GM23338 (cell line): ENCODE measurements around the gene TMBIM6. TPM values are rescaled to one million over a fixed set of nuclear protein-coding genes. Genes with fewer than 3 reads are reported as not detected.

Experiments
- CTCF ChIP-seq, 2 experiments: fragments of 200-600 bp in 1 of 2; sonication (generic) in 1 of 2; conservative IDR thresholded peaks; 2 replicates each; pipeline versions ENCODE4 v1.5.1 to v1.6.1; 2016 to 2017; ENCODE audit warnings: antibody characterized with exemption in 2 of 2, low read depth in 2 of 2, mild to moderate bottlenecking in 2 of 2, moderate library complexity in 1 of 2
- ETS1 ChIP-seq: IDR thresholded peaks from 2 replicates; pipeline ENCODE4 v1.6.1; 2016; ENCODE audit warnings: antibody characterized with exemption
- EZH2 ChIP-seq: fragments of 200-600 bp; sonication (generic); IDR thresholded peaks from one replicate; pipeline ENCODE4 v1.8.0; 2017; ENCODE audit warnings: antibody characterized with exemption, mild to moderate bottlenecking, low read depth; ENCODE audit not compliant: unreplicated experiment
- REST ChIP-seq: IDR thresholded peaks from one replicate; pipeline ENCODE4 v1.6.1; 2018; ENCODE audit warnings: antibody characterized with exemption; ENCODE audit not compliant: unreplicated experiment
- STAT1 ChIP-seq: IDR thresholded peaks from one replicate; pipeline ENCODE4 v1.6.1; 2016; ENCODE audit warnings: antibody characterized with exemption; ENCODE audit not compliant: unreplicated experiment
- ZNF114 ChIP-seq: fragments of 250-450 bp; sonication (Bioruptor Pico); IDR thresholded peaks from 2 replicates; pipeline ENCODE4 v1.5.0; 2020; ENCODE audit warnings: mild to moderate bottlenecking, moderate library complexity
- ZNF462 ChIP-seq: fragments of 250-450 bp; sonication (Bioruptor Pico); IDR thresholded peaks from 2 replicates; pipeline ENCODE4 v1.5.0; 2020; ENCODE audit warnings: mild to moderate bottlenecking, moderate library complexity
- polyA plus RNA-seq: library from polyadenylated mRNA; unstranded; fragments of >200 nt; fragmentation: Nextera tagmentation; extraction: Ambion mirVana; gene quantifications from 2 replicates; pipeline ENCODE4 v1.2.1, GENCODE V29; 2016
- total RNA-seq: library from RNA; depleted of rRNA; stranded (reverse); fragments of >200 nt; shearing (Covaris generic); gene quantifications from 2 replicates; pipeline ENCODE4 v1.2.3, GENCODE V29; 2014

The TMBIM6 gene
- total and polyA plus RNA-seq, 2 experiments from 2014 or later = 245 to 349 TPM

- TF ChIP-seq ZNF462 (CRISPR knock-in tag) (no peak), EZH2 (no peak), ETS1 (no peak), STAT1 (no peak), CTCF (conservative IDR thresholded peaks at IDR 0.05; ENCODE audit: low read depth in 2 of 2) (no peak), REST (no peak), ZNF114 (CRISPR knock-in tag) (no peak)
These were observed 65.5 kb downstream of the TMBIM6 start (continued) for GRCh38 chr12:49806877-49807276.
